Measurements from ENCODE around the gene NEK1.

GRCh38 chr4:169573889-169574288 is 38.5 kb downstream of the NEK1 start:
- TF ChIP-seq CTCF (IDR thresholded peaks at IDR 0.05) (no peak), POLR2A (IDR thresholded peaks at IDR 0.05) (no peak)
